H1 (cell line): ENCODE measurements around the gene C1orf21. TPM values are rescaled to one million over a fixed set of nuclear protein-coding genes. Genes with fewer than 3 reads are reported as not detected.

Experiments
- CTCF ChIA-PET: fragments of 300-600 bp; sonication (Branson Sonifier 250); formaldehyde crosslinking; loops from one replicate; lab custom pipeline; 2021; ENCODE audit not compliant: partially characterized antibody; lab: Charles Lee
- POLR2A ChIA-PET: fragments of 300-600 bp; sonication (Branson Sonifier 250); formaldehyde crosslinking; loops from one replicate; lab custom pipeline; 2021; ENCODE audit warnings: inconsistent platforms; ENCODE audit not compliant: partially characterized antibody; lab: Charles Lee
- DNase-seq, 2 experiments: peaks; one replicate each; pipeline versions ENCODE4 v3.0.0 to v3.0.0-alpha.2; 2010 to 2022; ENCODE audit warnings: low spot score in 2 of 2, low read depth in 1 of 2, mixed read lengths in 1 of 2
- FAIRE-seq: peaks from 2 replicates; lab custom pipeline; 2011; peaks lifted over from hg19 to GRCh38; lab: Jason Lieb, UNC
- H2AFZ ChIP-seq: 2 replicates; pipeline ENCODE4 v1.8.1; 2012; ENCODE audit warnings: low read length, inconsistent platforms
- H2AK5ac ChIP-seq: 2 replicates; pipeline ENCODE4 v1.6.1; 2013; ENCODE audit warnings: low read depth, low read length
- H2BK120ac ChIP-seq: replicated peaks from 2 replicates; pipeline ENCODE3; 2013; ENCODE audit warnings: low read depth, low read length, inconsistent platforms
- H2BK12ac ChIP-seq: 2 replicates; pipeline ENCODE4 v1.6.1; 2013; ENCODE audit warnings: low read depth, low read length
- H2BK15ac ChIP-seq: 2 replicates; pipeline ENCODE4 v1.6.1; 2013; ENCODE audit warnings: low read length
- H2BK20ac ChIP-seq: 2 replicates; pipeline ENCODE4 v1.6.1; 2013; ENCODE audit warnings: low read length
- H2BK5ac ChIP-seq: 2 replicates; pipeline ENCODE4 v1.6.1; 2013; ENCODE audit warnings: low read depth, low read length
- H3K14ac ChIP-seq: 2 replicates; pipeline ENCODE4 v1.6.1; 2013; ENCODE audit warnings: inconsistent platforms; ENCODE audit not compliant: insufficient read length
- H3K18ac ChIP-seq: 2 replicates; pipeline ENCODE4 v1.6.1; 2013; ENCODE audit warnings: low read length; ENCODE audit errors: extremely low read depth
- H3K23ac ChIP-seq: 2 replicates; pipeline ENCODE4 v1.6.1; 2013; ENCODE audit warnings: inconsistent platforms; ENCODE audit not compliant: insufficient read length
- H3K23me2 ChIP-seq: 2 replicates; pipeline ENCODE4 v1.6.1; 2013; ENCODE audit warnings: low read depth, low read length
- H3K27ac ChIP-seq: 2 replicates; pipeline ENCODE4 v1.6.1; 2011; ENCODE audit warnings: low read depth, low read length, inconsistent platforms
- H3K27me3 ChIP-seq, 4 experiments: replicated peaks in 1 of 4; 1 replicate in 1 of 4; 2 replicates in 3 of 4; pipeline versions ENCODE4 v1.6.1 to v1.8.1; 2011 to 2013; ENCODE audit warnings: low read length in 3 of 4, mild to moderate bottlenecking in 3 of 4, inconsistent platforms in 2 of 4, mixed read lengths in 2 of 4, moderate library complexity in 1 of 4; ENCODE audit not compliant: control insufficient read depth in 3 of 4, insufficient read depth in 3 of 4; ENCODE audit errors: extremely low read depth in 1 of 4
- H3K36me3 ChIP-seq, 4 experiments: 2 replicates each; pipeline versions ENCODE4 v1.6.1 to v1.8.1; 2011 to 2013; ENCODE audit warnings: mild to moderate bottlenecking in 4 of 4, low read length in 3 of 4, moderate library complexity in 2 of 4, control low read depth in 1 of 4, inconsistent platforms in 1 of 4; ENCODE audit not compliant: insufficient read depth in 4 of 4, control insufficient read depth in 2 of 4
- H3K4ac ChIP-seq: replicated peaks from 2 replicates; pipeline ENCODE3; 2013; ENCODE audit warnings: low read length, low read depth, mixed read lengths, inconsistent platforms; ENCODE audit not compliant: insufficient read length
- H3K4me1 ChIP-seq, 4 experiments: replicated peaks in 1 of 4; 1 replicate in 1 of 4; 2 replicates in 3 of 4; pipeline versions ENCODE4 v1.6.1 to v1.8.1; 2011 to 2013; ENCODE audit warnings: low read length in 3 of 4, inconsistent platforms in 2 of 4, mixed read lengths in 1 of 4; ENCODE audit not compliant: insufficient read depth in 4 of 4, control insufficient read depth in 3 of 4
- H3K4me2 ChIP-seq, 2 experiments: 2 replicates each; pipeline versions ENCODE4 v1.6.1 to v1.8.1; 2011 to 2013; ENCODE audit warnings: low read depth in 2 of 2, low read length in 2 of 2, control low read depth in 1 of 2, inconsistent platforms in 1 of 2, mild to moderate bottlenecking in 1 of 2; ENCODE audit not compliant: insufficient read depth in 1 of 2
- H3K4me3 ChIP-seq, 4 experiments: fragments of 200-600, 300-600 bp in 1 of 4; sonication (generic), shearing (Covaris generic), sonication (Bioruptor Twin) in 1 of 4; 2 replicates each; pipeline versions ENCODE4 v1.5.1 to v1.8.1; 2011 to 2016; ENCODE audit warnings: low read length in 4 of 4, low read depth in 3 of 4, control low read depth in 2 of 4, inconsistent platforms in 2 of 4, mild to moderate bottlenecking in 2 of 4, mixed read lengths in 1 of 4, moderate library complexity in 1 of 4; ENCODE audit not compliant: insufficient read depth in 2 of 4; ENCODE audit errors: extremely low read depth in 1 of 4
- H3K56ac ChIP-seq: replicated peaks from 2 replicates; pipeline ENCODE3; 2013; ENCODE audit warnings: low read depth, mild to moderate bottlenecking, mixed read lengths, low read length, inconsistent platforms; ENCODE audit not compliant: insufficient read length
- H3K79me1 ChIP-seq: 2 replicates; pipeline ENCODE4 v1.6.1; 2013; ENCODE audit warnings: low read depth, low read length, control low read depth
- H3K79me2 ChIP-seq, 2 experiments: 2 replicates each; pipeline versions ENCODE4 v1.6.1 to v1.8.1; 2012 to 2013; ENCODE audit warnings: low read length in 2 of 2, mild to moderate bottlenecking in 2 of 2, inconsistent platforms in 1 of 2; ENCODE audit not compliant: insufficient read depth in 2 of 2, control insufficient read depth in 1 of 2
- H3K9ac ChIP-seq, 4 experiments: replicated peaks in 1 of 4; 1 replicate in 1 of 4; 2 replicates in 3 of 4; pipeline versions ENCODE4 v1.6.1 to v1.8.1; 2011 to 2013; ENCODE audit warnings: low read depth in 3 of 4, low read length in 3 of 4, control low read depth in 2 of 4, mild to moderate bottlenecking in 2 of 4, moderate library complexity in 2 of 4, inconsistent platforms in 1 of 4; ENCODE audit errors: extremely low read depth in 1 of 4
- H3K9me3 ChIP-seq, 2 experiments: 2 replicates each; pipeline versions ENCODE4 v1.6.1 to v1.8.1; 2012 to 2013; ENCODE audit warnings: mild to moderate bottlenecking in 2 of 2, moderate library complexity in 2 of 2, control low read depth in 1 of 2, inconsistent platforms in 1 of 2, low read depth in 1 of 2, low read length in 1 of 2, mixed read lengths in 1 of 2; ENCODE audit not compliant: insufficient read depth in 2 of 2
- H4K20me1 ChIP-seq, 2 experiments: replicated peaks in 1 of 2; 2 replicates each; pipeline versions ENCODE3 to v1.8.1; 2011 to 2013; ENCODE audit warnings: inconsistent platforms in 2 of 2, low read length in 2 of 2, mild to moderate bottlenecking in 1 of 2; ENCODE audit not compliant: insufficient read depth in 2 of 2, control insufficient read depth in 1 of 2
- H4K5ac ChIP-seq: 2 replicates; pipeline ENCODE4 v1.6.1; 2013; ENCODE audit warnings: low read length, low read depth, mixed read lengths, inconsistent platforms; ENCODE audit not compliant: insufficient read length
- H4K8ac ChIP-seq: 2 replicates; pipeline ENCODE4 v1.8.0; 2013; ENCODE audit warnings: mild to moderate bottlenecking, moderate library complexity, low read length, inconsistent platforms; ENCODE audit not compliant: insufficient read depth; ENCODE audit errors: extremely low read depth
- H4K91ac ChIP-seq: replicated peaks from 2 replicates; pipeline ENCODE3; 2013; ENCODE audit warnings: low read length, mixed read lengths, inconsistent platforms; ENCODE audit not compliant: insufficient read length
- CBX5 ChIP-seq: fragments of 300-800, 300-1000 bp; sonication (generic); IDR thresholded peaks from 2 replicates; pipeline ENCODE4 v1.7.1; 2016; ENCODE audit warnings: antibody characterized with exemption, low read length, low read depth
- CEBPB ChIP-seq: IDR thresholded peaks from 2 replicates; pipeline ENCODE4 v1.6.1; 2012; ENCODE audit warnings: low read depth, low read length
- CHD1 ChIP-seq: IDR thresholded peaks from 2 replicates; pipeline ENCODE4 v1.6.1; 2012; ENCODE audit warnings: low read depth, low read length, improper control_type of control experiment
- CTBP2 ChIP-seq: IDR thresholded peaks from 2 replicates; pipeline ENCODE4 v1.7.0; 2011; ENCODE audit warnings: borderline replicate concordance, mild to moderate bottlenecking, moderate library complexity, mixed read lengths, low read length; ENCODE audit not compliant: insufficient read depth, insufficient read length
- KDM1A ChIP-seq: fragments of 200-600, 300-600 bp; sonication (generic); IDR thresholded peaks from 2 replicates; pipeline ENCODE4 v1.7.1; 2016; ENCODE audit warnings: mild to moderate bottlenecking, low read length, borderline replicate concordance
- NANOG ChIP-seq: IDR thresholded peaks from 2 replicates; pipeline ENCODE4 v1.6.1; 2011; ENCODE audit warnings: low read length, low read depth, mild to moderate bottlenecking, inconsistent platforms; ENCODE audit not compliant: insufficient read depth, poor library complexity, severe bottlenecking
- PHF8 ChIP-seq: fragments of 200-600 bp; sonication (generic); conservative IDR thresholded peaks from 2 replicates; pipeline ENCODE4 v1.7.1; 2012; ENCODE audit warnings: low read depth, mild to moderate bottlenecking, inconsistent platforms, low read length, moderate library complexity
- SAP30 ChIP-seq: fragments of 300-600 bp; sonication (generic); IDR thresholded peaks from 2 replicates; pipeline ENCODE4 v1.7.1; 2012; ENCODE audit warnings: low read length, moderate library complexity, mild to moderate bottlenecking, inconsistent platforms; ENCODE audit not compliant: insufficient read depth, insufficient replicate concordance
- SIX5 ChIP-seq: IDR thresholded peaks from 2 replicates; pipeline ENCODE4 v1.6.1; 2011; ENCODE audit warnings: mild to moderate bottlenecking, low read depth, low read length
- SRF ChIP-seq: IDR thresholded peaks from 2 replicates; pipeline ENCODE4 v1.6.1; 2011; ENCODE audit warnings: mild to moderate bottlenecking, low read depth, low read length, moderate library complexity
- WGBS, 2 experiments: shearing (Covaris generic) in 1 of 2; methylation state at CpG; one replicate each; pipeline versions ENCODE4 v1.1.6 to v1.1.7; 2013 to 2015; ENCODE audit warnings: low lambda C conversion rate in 2 of 2, mixed read lengths in 2 of 2, inconsistent platforms in 1 of 2, low coverage in 1 of 2, missing lambda C conversion rate in 1 of 2; ENCODE audit not compliant: insufficient replicate concordance in 2 of 2, insufficient coverage in 1 of 2, insufficient read length in 1 of 2; ENCODE audit errors: extremely low coverage in 1 of 2, missing lambda C conversion rate in 1 of 2; 5-methylcytosine and 5-hydroxymethylcytosine counted together
- polyA plus RNA-seq, 7 experiments: library from polyadenylated mRNA; depleted of rRNA in 3 of 7; stranded (reverse) in 5 of 7; unstranded in 2 of 7; fragments of >200 nt in 5 of 7; fragments of 200-250 nt in 2 of 7; gene quantifications; 1 replicate in 5 of 7; 2 replicates in 1 of 7; 4 replicates in 1 of 7; pipeline versions ENCODE4 v1.2.1 to v1.2.3, GENCODE V29; 2011 to 2013; ENCODE audit warnings: missing spikeins in 2 of 7, mixed read lengths in 2 of 7
- total RNA-seq: library from RNA; stranded (reverse); fragmentation: NEBNext Ultra II Directional; extraction: Animal tissue kit (Norgen Biotek cat#: 25700); gene quantifications from 2 replicates; pipeline ENCODE4 v1.2.1, GENCODE V29; 2021
- TF ChIP-seq, protein P1 (sequence below): IDR thresholded peaks from 2 replicates; pipeline ENCODE4 v1.6.1; 2012; ENCODE audit warnings: inconsistent platforms
- TF ChIP-seq, protein P2 (sequence below): IDR thresholded peaks from 2 replicates; pipeline ENCODE4 v1.6.1; 2012; ENCODE audit warnings: low read length, inconsistent platforms

The C1orf21 gene
- total and polyA plus RNA-seq, 2 of the 8 experiments (the other 6 are each of a cell fraction or from before 2014, with no cell fraction given) = 16.6 to 51.0 TPM

DNA sequence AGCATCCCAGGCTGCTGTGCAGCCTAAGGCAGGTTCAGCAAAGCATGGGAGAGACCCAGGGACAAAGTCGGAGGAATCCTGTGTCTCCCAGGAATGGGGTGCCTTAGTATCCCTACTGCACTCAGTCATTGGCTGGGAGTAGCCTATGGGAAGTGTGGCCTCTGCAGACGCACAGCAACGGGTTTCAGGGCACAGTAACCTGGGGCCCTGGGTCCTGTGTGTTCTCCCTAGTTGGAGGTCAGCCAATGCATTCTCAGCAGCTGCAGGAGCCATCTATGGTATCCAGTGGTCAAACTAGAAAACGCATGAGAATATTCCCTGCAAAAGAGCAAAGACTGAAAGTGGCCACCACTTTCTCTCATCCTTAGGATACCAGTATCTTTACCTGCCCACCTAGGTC is 13.7 kb upstream of the C1orf21 start:
- no peak overlapping the region for H3K4me3 ChIP-seq
- peak overlapping the region; percentile 94 for H2AFZ ChIP-seq
- ChIA-PET CTCF (no interaction called here), POLR2A (no interaction called here)
- H3K36me3 ChIP-seq = no peaks in the 10 kb centered on the region
- H4K20me1 ChIP-seq = no peaks in the 10 kb centered on the region
- peak overlapping the region; percentile 58; the same call in 1 of the 2 replicates for H4K8ac ChIP-seq
- no peak overlapping the region for H4K91ac ChIP-seq
- no peaks in the 10 kb centered on the region for H3K79me1 ChIP-seq
- no peak overlapping the region for H2BK120ac ChIP-seq
- no peaks in the 10 kb centered on the region for H3K9me3 ChIP-seq
- H2BK12ac ChIP-seq = no peak overlapping the region
- no peak overlapping the region for H2BK20ac ChIP-seq
- H2AK5ac ChIP-seq = no peak overlapping the region
- H4K5ac ChIP-seq = peak overlapping the region; percentile 21
- H2BK5ac ChIP-seq = no peak overlapping the region
- H3K4me1 ChIP-seq = peaks cover 0 to 7% (median under 1%) of the 10 kb centered on the region in 4 experiments; a peak in 3 of 7 replicates
- no peak overlapping the region for H3K56ac ChIP-seq
- DNase-seq (no peak), FAIRE-seq (no peak)
- H3K18ac ChIP-seq = no peak overlapping the region
- H3K27me3 ChIP-seq = no peaks in the 10 kb centered on the region
- no peak overlapping the region for H3K4ac ChIP-seq
- no peak overlapping the region for H3K23ac ChIP-seq
- no peak overlapping the region for H3K4me2 ChIP-seq
- no peak overlapping the region for H3K27ac ChIP-seq
- no peaks in the 10 kb centered on the region for H3K79me2 ChIP-seq
- H2BK15ac ChIP-seq = no peak overlapping the region
- 83% methylated on average over 4 of the region's 4 CpGs; no CpG with 5 or more reads in 1 of the 2 experiments for WGBS, 2 experiments
- no peaks in the 10 kb centered on the region; the same call in 1 of the 2 replicates for H3K23me2 ChIP-seq
- H3K9ac ChIP-seq = no peak overlapping the region
- no peak overlapping the region for H3K14ac ChIP-seq
- TF ChIP-seq PHF8 (no peak), KDM1A (no peak), NANOG (no peak), SAP30 (no peak), SIX5 (no peak), SRF (no peak), CTBP2 (no peak), CBX5 (no peak), CHD1 (no peak), CEBPB (no peak)
- TF ChIP-seq, protein P1, sequence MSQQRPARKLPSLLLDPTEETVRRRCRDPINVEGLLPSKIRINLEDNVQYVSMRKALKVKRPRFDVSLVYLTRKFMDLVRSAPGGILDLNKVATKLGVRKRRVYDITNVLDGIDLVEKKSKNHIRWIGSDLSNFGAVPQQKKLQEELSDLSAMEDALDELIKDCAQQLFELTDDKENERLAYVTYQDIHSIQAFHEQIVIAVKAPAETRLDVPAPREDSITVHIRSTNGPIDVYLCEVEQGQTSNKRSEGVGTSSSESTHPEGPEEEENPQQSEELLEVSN = no peak
- TF ChIP-seq, protein P2, sequence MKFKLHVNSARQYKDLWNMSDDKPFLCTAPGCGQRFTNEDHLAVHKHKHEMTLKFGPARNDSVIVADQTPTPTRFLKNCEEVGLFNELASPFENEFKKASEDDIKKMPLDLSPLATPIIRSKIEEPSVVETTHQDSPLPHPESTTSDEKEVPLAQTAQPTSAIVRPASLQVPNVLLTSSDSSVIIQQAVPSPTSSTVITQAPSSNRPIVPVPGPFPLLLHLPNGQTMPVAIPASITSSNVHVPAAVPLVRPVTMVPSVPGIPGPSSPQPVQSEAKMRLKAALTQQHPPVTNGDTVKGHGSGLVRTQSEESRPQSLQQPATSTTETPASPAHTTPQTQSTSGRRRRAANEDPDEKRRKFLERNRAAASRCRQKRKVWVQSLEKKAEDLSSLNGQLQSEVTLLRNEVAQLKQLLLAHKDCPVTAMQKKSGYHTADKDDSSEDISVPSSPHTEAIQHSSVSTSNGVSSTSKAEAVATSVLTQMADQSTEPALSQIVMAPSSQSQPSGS = no peak
